ENCODE data around the gene GIPR.

GRCh38 chr19:45674946-45675345, 6.9 kb downstream of the GIPR start:
- TF ChIP-seq CTCF (conservative IDR thresholded peaks at IDR 0.05 in 1 of 2, IDR thresholded peaks at IDR 0.05 in 1 of 2; ENCODE audit: extremely low read depth in 1 of 2, insufficient read depth in 1 of 2, low read depth in 1 of 2, low read length in 2 of 2) = no peak
- no peak for TF ChIP-seq EZH2 (IDR thresholded peaks at IDR 0.05; ENCODE audit: borderline replicate concordance, low read length)
